Measurements from ENCODE around the gene GATA3. TPM values are rescaled to one million over a fixed set of nuclear protein-coding genes. Genes with fewer than 3 reads are reported as not detected.

Gene GATA3
- polyA plus RNA-seq, 1 donor from 2014 or later, result not detected

DNA sequence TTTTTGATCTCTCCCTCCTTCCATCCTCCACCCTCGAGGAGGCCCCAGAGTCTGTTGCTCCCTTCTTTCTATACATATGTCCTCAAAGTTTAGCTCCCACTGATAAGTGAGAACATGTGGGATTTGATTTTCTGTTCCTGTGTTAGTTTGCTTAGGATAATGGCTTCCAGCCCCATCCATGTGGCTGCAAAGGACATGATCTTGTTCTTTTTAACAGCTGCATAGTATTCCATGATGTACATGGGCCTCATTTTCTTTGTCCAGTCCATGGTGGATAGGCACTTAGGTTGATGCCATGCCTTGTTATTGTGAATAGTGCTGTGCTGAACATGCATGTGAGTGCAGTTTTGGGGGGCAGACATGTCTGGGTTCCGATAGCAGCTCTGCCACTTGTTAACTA lies 51.4 kb downstream of the GATA3 start:
- no peaks in the 10 kb centered on the region for H3F3A ChIP-seq (ENCODE audit: insufficient read depth, low read length, poor library complexity, severe bottlenecking)

DNA sequence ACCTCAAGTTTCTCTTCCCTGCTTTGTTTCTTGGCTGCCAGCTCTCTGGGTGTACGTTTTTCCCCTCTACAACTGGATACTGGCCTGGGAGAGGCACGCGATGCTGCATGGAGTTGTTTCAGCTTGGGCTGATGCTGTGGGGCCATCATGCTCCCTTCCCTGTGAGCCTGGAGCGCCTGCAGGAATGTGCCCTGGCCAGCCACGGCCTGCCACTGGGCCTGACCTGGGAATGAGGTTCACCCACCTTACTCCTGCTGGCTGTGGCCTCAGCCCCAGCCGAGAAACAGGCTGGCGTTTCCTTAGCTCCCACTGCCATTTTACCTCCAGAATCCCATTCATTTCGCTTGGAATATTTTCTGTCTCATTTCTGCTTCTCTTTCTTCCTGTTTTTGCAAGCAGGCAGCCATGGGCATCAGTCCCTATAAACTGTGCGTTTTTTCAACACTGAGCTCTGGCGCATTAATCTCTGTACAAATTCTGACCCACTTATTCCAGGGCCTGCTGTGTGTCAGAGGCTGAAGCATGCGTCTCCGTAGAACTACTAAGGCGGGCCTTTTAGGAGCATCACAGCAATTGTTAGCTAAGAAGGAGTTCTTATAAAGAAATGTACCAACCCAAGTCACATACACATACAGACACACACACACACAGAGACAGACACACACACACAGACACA lies 57.9 kb downstream of the GATA3 start:
- H3K79me2 ChIP-seq (replicated peaks; ENCODE audit: insufficient read depth, low read length), result no peaks in the 10 kb centered on the region
- H3K9me3 ChIP-seq (ENCODE audit: low read length), result no peaks in the 10 kb centered on the region
- H3K27me3 ChIP-seq (ENCODE audit: insufficient read depth, low read depth, low read length), result no peaks in the 10 kb centered on the region
- no peaks in the 10 kb centered on the region for H3F3A ChIP-seq (ENCODE audit: insufficient read depth, low read length, poor library complexity, severe bottlenecking)
- H3K4me3 ChIP-seq (ENCODE audit: low read length), result no peak overlapping the region
- H3K27ac ChIP-seq (ENCODE audit: low read length), result no peak overlapping the region
- H3K36me3 ChIP-seq (ENCODE audit: insufficient read depth, low read length), result no peaks in the 10 kb centered on the region
- no peaks in the 10 kb centered on the region for H3K9me2 ChIP-seq (ENCODE audit: insufficient read depth, low read length)
- no peak overlapping the region for H3K9ac ChIP-seq (ENCODE audit: low read length)
- H2AFZ ChIP-seq (ENCODE audit: low read depth, low read length), result no peak overlapping the region
- H4K20me1 ChIP-seq (ENCODE audit: insufficient read depth), result no peaks in the 10 kb centered on the region
- no peak overlapping the region for H3K4me2 ChIP-seq (ENCODE audit: low read length)
- TF ChIP-seq POLR2AphosphoS5 (IDR thresholded peaks at IDR 0.05) (no peak), EZH2 (IDR thresholded peaks at IDR 0.05; ENCODE audit: borderline replicate concordance, insufficient read depth, low read length, poor library complexity, severe bottlenecking) (no peak), SMC3 (conservative IDR thresholded peaks at IDR 0.05; ENCODE audit: poor library complexity) (no peak), RAD21 (conservative IDR thresholded peaks at IDR 0.05) (no peak), TAF1 (IDR thresholded peaks at IDR 0.05; ENCODE audit: low read depth) (no peak), CTCF (IDR thresholded peaks at IDR 0.05; ENCODE audit: poor library complexity, severe bottlenecking) (no peak)

More for the DNA sequence above, 51.4 kb downstream of the GATA3 start:
- Histone ChIP-seq H3K4me3 (ENCODE audit: low read length) (no peak overlapping the region), H2AFZ (ENCODE audit: low read depth, low read length) (no peak overlapping the region), H3K27ac (ENCODE audit: low read length) (no peak overlapping the region), H3K9me3 (ENCODE audit: low read length) (no peaks in the 10 kb centered on the region), H3K4me2 (ENCODE audit: low read length) (no peak overlapping the region), H3K36me3 (ENCODE audit: insufficient read depth, low read length) (no peaks in the 10 kb centered on the region), H3K9me2 (ENCODE audit: insufficient read depth, low read length) (no peaks in the 10 kb centered on the region), H3K9ac (ENCODE audit: low read length) (no peak overlapping the region), H3K27me3 (ENCODE audit: insufficient read depth, low read depth, low read length) (no peaks in the 10 kb centered on the region), H3K79me2 (replicated peaks; ENCODE audit: insufficient read depth, low read length) (no peaks in the 10 kb centered on the region), H4K20me1 (ENCODE audit: insufficient read depth) (no peaks in the 10 kb centered on the region)
- no peak for TF ChIP-seq MXI1 (conservative IDR thresholded peaks at IDR 0.05; ENCODE audit: poor library complexity, severe bottlenecking)
- no peak for TF ChIP-seq SMC3 (conservative IDR thresholded peaks at IDR 0.05; ENCODE audit: poor library complexity)
- no peak for TF ChIP-seq REST (IDR thresholded peaks at IDR 0.05; ENCODE audit: borderline replicate concordance)
- no peak for TF ChIP-seq CTCF (IDR thresholded peaks at IDR 0.05; ENCODE audit: poor library complexity, severe bottlenecking)
- TF ChIP-seq RAD21 (conservative IDR thresholded peaks at IDR 0.05), result no peak
- TF ChIP-seq EZH2 (IDR thresholded peaks at IDR 0.05; ENCODE audit: borderline replicate concordance, insufficient read depth, low read length, poor library complexity, severe bottlenecking), result no peak
- TF ChIP-seq EP300 (conservative IDR thresholded peaks at IDR 0.05; ENCODE audit: poor library complexity, severe bottlenecking), result no peak
- no peak for TF ChIP-seq POLR2AphosphoS5 (IDR thresholded peaks at IDR 0.05)
- no peak for TF ChIP-seq TAF1 (IDR thresholded peaks at IDR 0.05; ENCODE audit: low read depth)

Measured in neural cell (in vitro differentiated cells).